PC-3 (cell line): ENCODE results near the gene CLINT1.

Source experiments
- CTCF ChIP-seq: fragments of 300-600 bp; sonication (generic); conservative IDR thresholded peaks from 2 replicates; pipeline ENCODE4 v1.5.1; 2017; ENCODE audit warnings: antibody characterized with exemption, low read depth, mild to moderate bottlenecking, low read length
- EZH2 ChIP-seq: fragments of 300-600 bp; sonication (generic); IDR thresholded peaks from one replicate; pipeline ENCODE4 v1.6.1; 2017; ENCODE audit warnings: antibody characterized with exemption, mild to moderate bottlenecking, low read length; ENCODE audit not compliant: unreplicated experiment
- EZH2phosphoT487 ChIP-seq: fragments of 300-600 bp; sonication (generic); IDR thresholded peaks from 2 replicates; pipeline ENCODE4 v1.6.1; 2018; ENCODE audit warnings: mild to moderate bottlenecking, antibody characterized with exemption, low read length, borderline replicate concordance

- TF ChIP-seq CTCF (no peak), EZH2 (no peak), EZH2phosphoT487 (no peak)
These were observed 34.0 kb upstream of the CLINT1 start for GRCh38 chr5:157892974-157893373.
